Karpas-422 (cell line): ENCODE measurements around the gene BLZF1. TPM values are rescaled to one million over a fixed set of nuclear protein-coding genes. Genes with fewer than 3 reads are reported as not detected.
"Not testable (repeated sequence)": the region's sequence is repeated elsewhere in the genome, so short reads cannot be mapped to it uniquely, and the experiment has no call there.

ENCODE experiments used
- DNase-seq: peaks from one replicate; pipeline ENCODE4 v3.0.0-alpha.2; 2015
- H2AFZ ChIP-seq: fragments of 200-600 bp; sonication (generic); 2 replicates; pipeline ENCODE4 v1.6.1; 2014; ENCODE audit warnings: antibody characterized with exemption, low read length, mixed read lengths
- H3K27ac ChIP-seq: fragments of 200-600 bp; sonication (generic); 2 replicates; pipeline ENCODE4 v1.5.1; 2014; ENCODE audit warnings: mild to moderate bottlenecking, low read length, moderate library complexity
- H3K27me3 ChIP-seq: fragments of 200-600 bp; sonication (generic); 2 replicates; pipeline ENCODE4 v1.6.1; 2014; ENCODE audit warnings: low read length, mixed read lengths
- H3K36me3 ChIP-seq: fragments of 200-600 bp; sonication (generic); 2 replicates; pipeline ENCODE4 v1.6.1; 2014; ENCODE audit warnings: low read length, mixed read lengths; ENCODE audit not compliant: insufficient read depth
- H3K4me1 ChIP-seq: fragments of 200-600 bp; sonication (generic); 2 replicates; pipeline ENCODE4 v1.6.1; 2014; ENCODE audit warnings: mild to moderate bottlenecking, low read length, mixed read lengths
- H3K4me2 ChIP-seq: fragments of 200-600 bp; sonication (generic); 2 replicates; pipeline ENCODE4 v1.6.1; 2014; ENCODE audit warnings: low read length, low read depth, mild to moderate bottlenecking; ENCODE audit not compliant: poor library complexity, severe bottlenecking
- H3K4me3 ChIP-seq: fragments of 200-600 bp; sonication (generic); 2 replicates; pipeline ENCODE4 v1.5.1; 2014; ENCODE audit warnings: mild to moderate bottlenecking, antibody characterized with exemption, low read length, mixed read lengths
- H3K79me2 ChIP-seq: fragments of 200-600 bp; sonication (generic); 2 replicates; pipeline ENCODE4 v1.6.1; 2014; ENCODE audit warnings: mild to moderate bottlenecking, low read length, mixed read lengths
- H3K9ac ChIP-seq: fragments of 200-600 bp; sonication (generic); 2 replicates; pipeline ENCODE4 v1.6.0; 2014; ENCODE audit warnings: low read length
- H3K9me2 ChIP-seq: fragments of 200-600 bp; sonication (generic), shearing (Covaris generic); replicated peaks from 2 replicates; pipeline ENCODE4 v1.6.0; 2014; ENCODE audit warnings: mild to moderate bottlenecking, low read length, moderate library complexity; ENCODE audit not compliant: insufficient read depth
- H3K9me3 ChIP-seq: fragments of 300-700, 200-600 bp; sonication (generic); 2 replicates; pipeline ENCODE4 v1.6.1; 2014; ENCODE audit warnings: low read length, mixed read lengths
- H4K20me1 ChIP-seq: fragments of 200-600 bp; sonication (generic); 2 replicates; pipeline ENCODE4 v1.6.1; 2014; ENCODE audit warnings: mild to moderate bottlenecking, antibody characterized with exemption, low read length, low read depth; ENCODE audit not compliant: insufficient read depth
- total RNA-seq: library from RNA; depleted of rRNA; stranded (reverse); fragments of >200 nt; shearing (Covaris generic); gene quantifications from 2 replicates; pipeline ENCODE4 v1.2.3, GENCODE V29; 2014; ENCODE audit warnings: low replicate concordance

The BLZF1 gene
- total RNA-seq, 1 experiment from 2014 or later: 23.4 TPM

DNA sequence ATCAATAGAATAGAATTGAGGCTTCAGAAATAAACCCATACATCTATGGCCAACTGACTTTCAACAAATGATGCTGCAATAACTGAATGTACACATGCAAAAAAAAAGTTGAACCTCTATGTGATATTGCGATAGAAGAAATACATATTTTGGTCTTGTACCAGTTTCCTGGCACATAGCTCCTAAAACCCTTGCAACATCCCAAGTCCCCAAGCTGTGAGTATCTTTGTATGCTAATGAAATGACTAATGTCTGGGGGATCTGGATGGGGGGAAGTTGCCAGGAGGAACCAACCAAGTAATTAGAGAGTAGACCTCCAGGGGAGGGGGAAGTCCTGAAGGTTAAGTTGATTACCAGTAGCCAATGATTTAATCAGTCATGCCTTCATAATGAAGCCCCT, 24.4 kb downstream of the BLZF1 start:
- no peak overlapping the region for H3K4me3 ChIP-seq
- no peaks in the 10 kb centered on the region for H3K79me2 ChIP-seq
- H3K9ac ChIP-seq: no peak overlapping the region
- H4K20me1 ChIP-seq: no peaks in the 10 kb centered on the region
- H3K4me1 ChIP-seq: no peaks in the 10 kb centered on the region
- no peak overlapping the region for H2AFZ ChIP-seq
- H3K27ac ChIP-seq: no peak overlapping the region
- no peaks in the 10 kb centered on the region for H3K9me3 ChIP-seq
- H3K9me2 ChIP-seq: no peaks in the 10 kb centered on the region
- H3K27me3 ChIP-seq: no peaks in the 10 kb centered on the region
- H3K36me3 ChIP-seq: peaks cover 12% of the 10 kb centered on the region
- no peak for DNase-seq
- no peak overlapping the region for H3K4me2 ChIP-seq

- Histone ChIP-seq H3K27ac (no peak overlapping the region), H3K4me1 (no peaks in the 10 kb centered on the region), H2AFZ (no peak overlapping the region)
Measured at GRCh38 chr1:169395955-169396354, 28.0 kb downstream of the BLZF1 start.

DNA sequence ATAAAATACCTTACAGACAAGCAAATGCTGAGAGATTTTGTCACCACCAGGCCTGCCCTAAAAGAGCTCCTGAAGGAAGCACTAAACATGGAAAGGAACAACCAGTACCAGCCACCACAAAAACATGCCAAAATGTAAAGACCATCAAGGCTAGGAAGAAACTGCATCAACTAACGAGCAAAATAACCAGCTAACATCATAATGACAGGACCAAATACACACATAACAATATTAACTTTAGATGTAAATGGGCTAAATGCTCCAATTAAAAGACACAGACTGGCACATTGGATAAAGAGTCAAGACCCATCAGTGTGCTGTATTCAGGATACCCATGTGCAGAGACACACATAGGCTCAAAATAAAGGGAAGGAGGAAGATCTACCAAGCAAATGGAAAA, 34.6 kb downstream of the BLZF1 start:
- DNase-seq, H3K9ac ChIP-seq, H3K9me2 ChIP-seq, H3K27me3 ChIP-seq, H3K79me2 ChIP-seq, H3K9me3 ChIP-seq, H2AFZ ChIP-seq, H3K27ac ChIP-seq, H3K4me3 ChIP-seq, H3K4me1 ChIP-seq, H3K4me2 ChIP-seq, H3K36me3 ChIP-seq, H4K20me1 ChIP-seq: not testable (repeated sequence)

More at GRCh38 chr1:169395955-169396354, 28.0 kb downstream of the BLZF1 start:
- Histone ChIP-seq H3K79me2 (no peaks in the 10 kb centered on the region), H3K9me2 (no peaks in the 10 kb centered on the region), H3K9ac (no peak overlapping the region), H3K9me3 (no peaks in the 10 kb centered on the region), H3K4me2 (no peak overlapping the region), H3K4me3 (no peak overlapping the region), H3K36me3 (peaks cover 3% of the 10 kb centered on the region; the same call in 1 of the 2 replicates), H4K20me1 (no peaks in the 10 kb centered on the region), H3K27me3 (no peaks in the 10 kb centered on the region)
- no peak for DNase-seq

- DNase-seq, H3K9me3 ChIP-seq, H3K4me2 ChIP-seq, H3K27ac ChIP-seq, H3K4me1 ChIP-seq, H3K36me3 ChIP-seq, H3K4me3 ChIP-seq, H2AFZ ChIP-seq, H3K79me2 ChIP-seq, H4K20me1 ChIP-seq, H3K27me3 ChIP-seq, H3K9me2 ChIP-seq, H3K9ac ChIP-seq: not testable (repeated sequence)
Measured at GRCh38 chr1:169408340-169408739, 40.3 kb downstream of the BLZF1 start.

DNA sequence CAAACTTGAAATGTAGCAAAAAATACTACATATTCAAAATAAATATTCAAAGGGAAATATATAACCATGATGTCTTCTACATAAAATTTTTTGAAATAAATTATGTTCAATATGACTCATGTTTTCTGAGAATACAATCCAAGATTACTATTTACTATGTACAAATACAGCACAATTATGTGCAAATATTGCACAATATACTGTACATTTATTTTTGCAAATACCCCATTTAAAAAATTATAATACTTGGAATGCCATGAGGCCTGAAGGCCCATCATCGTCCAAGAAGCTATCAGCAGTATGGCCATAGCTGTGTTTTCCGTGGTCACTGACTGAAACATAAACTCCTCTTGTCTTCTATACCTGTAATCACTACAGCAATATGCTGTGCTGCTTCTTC, 47.0 kb downstream of the BLZF1 start:
- H3K36me3 ChIP-seq: no peaks in the 10 kb centered on the region
- no peaks in the 10 kb centered on the region for H3K27me3 ChIP-seq
- no peak overlapping the region for H3K27ac ChIP-seq
- no peak overlapping the region for H3K9ac ChIP-seq
- H4K20me1 ChIP-seq: no peaks in the 10 kb centered on the region
- no peak for DNase-seq
- H3K9me2 ChIP-seq: no peaks in the 10 kb centered on the region
- H2AFZ ChIP-seq: no peak overlapping the region
- no peak overlapping the region for H3K4me2 ChIP-seq
- H3K4me3 ChIP-seq: no peak overlapping the region
- H3K4me1 ChIP-seq: no peaks in the 10 kb centered on the region
- H3K79me2 ChIP-seq: no peaks in the 10 kb centered on the region
- H3K9me3 ChIP-seq: no peaks in the 10 kb centered on the region

DNA sequence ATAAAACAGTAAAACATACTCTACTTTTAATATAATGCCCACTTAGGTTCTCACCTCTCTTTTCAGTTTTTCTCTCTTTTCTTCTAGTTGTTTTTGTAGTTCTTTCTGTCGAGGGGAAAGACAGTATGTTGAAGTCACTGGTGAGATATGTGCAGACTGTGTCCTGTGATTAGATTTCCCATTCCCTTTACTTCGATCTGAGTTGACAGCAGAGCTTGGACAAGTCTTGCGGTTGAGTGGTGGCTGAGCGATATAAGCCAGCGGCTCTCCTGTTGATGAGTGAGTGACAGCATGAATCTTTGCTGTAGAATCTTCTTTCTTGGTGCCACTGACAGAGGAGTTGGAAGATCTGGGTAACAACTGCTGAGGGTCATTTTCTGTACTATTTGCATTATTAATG, 53.3 kb downstream of the BLZF1 start:
- Histone ChIP-seq H3K27ac (no peak overlapping the region), H2AFZ (no peak overlapping the region), H3K4me2 (no peak overlapping the region), H3K9me3 (no peaks in the 10 kb centered on the region), H3K79me2 (no peaks in the 10 kb centered on the region), H3K36me3 (no peaks in the 10 kb centered on the region), H3K9ac (no peak overlapping the region), H3K4me3 (no peak overlapping the region), H4K20me1 (no peaks in the 10 kb centered on the region), H3K9me2 (no peaks in the 10 kb centered on the region), H3K27me3 (no peaks in the 10 kb centered on the region), H3K4me1 (no peaks in the 10 kb centered on the region)
- no peak for DNase-seq

GRCh38 chr1:169426174-169426705, 58.2 kb downstream of the BLZF1 start:
- no peaks in the 10 kb centered on the region for H3K79me2 ChIP-seq
- H3K4me1 ChIP-seq: no peaks in the 10 kb centered on the region
- H3K27ac ChIP-seq: no peak overlapping the region
- no peak overlapping the region for H3K9ac ChIP-seq
- no peak overlapping the region for H3K4me2 ChIP-seq
- no peak overlapping the region for H2AFZ ChIP-seq
- H4K20me1 ChIP-seq: no peaks in the 10 kb centered on the region
- no peaks in the 10 kb centered on the region for H3K9me3 ChIP-seq
- H3K27me3 ChIP-seq: no peaks in the 10 kb centered on the region
- peaks cover under 1% of the 10 kb centered on the region; the same call in 1 of the 2 replicates for H3K9me2 ChIP-seq
- H3K4me3 ChIP-seq: no peak overlapping the region
- DNase-seq: no peak
- no peaks in the 10 kb centered on the region for H3K36me3 ChIP-seq

GRCh38 chr1:169427081-169427641, 59.2 kb downstream of the BLZF1 start, which contains the start of gene CCDC181:
CCDC181 (minus strand) TSS chr1:169427474; CDS start chr1:169424927, 2,547 bp downstream.
- no peak within 1 kb of the TSS for H2AFZ ChIP-seq
- H3K36me3 ChIP-seq: no peaks in the 10 kb centered on the region
- no peak within 1 kb of the TSS for H3K27ac ChIP-seq
- H3K4me1 ChIP-seq: no peaks in the 10 kb centered on the region
- no peak within 1 kb of the TSS for H3K9ac ChIP-seq
- H4K20me1 ChIP-seq: no peaks in the 10 kb centered on the region
- H3K79me2 ChIP-seq: no peaks in the 10 kb centered on the region
- H3K9me3 ChIP-seq: no peaks in the 10 kb centered on the region
- H3K9me2 ChIP-seq: peaks cover 5% of the 10 kb centered on the region
- DNase-seq: no peak
- no peak within 1 kb of the TSS for H3K4me3 ChIP-seq
- no peaks in the 10 kb centered on the region for H3K27me3 ChIP-seq
- H3K4me2 ChIP-seq: no peak within 1 kb of the TSS
